Fibroblast of lung (primary cell): ENCODE measurements around the gene CDCA7.

Experiments
- EZH2 ChIP-seq: IDR thresholded peaks from 2 replicates; pipeline ENCODE4 v1.5.1; 2012; ENCODE audit warnings: low read length, control low read depth, mild to moderate bottlenecking; ENCODE audit errors: missing control alignments
- TF ChIP-seq, protein P1 (sequence below), 2 donors: IDR thresholded peaks in 1 of 2; conservative IDR thresholded peaks in 1 of 2; 1 replicate in 1 of 2; 2 replicates in 1 of 2; pipeline ENCODE4 v1.5.1; 2011 to 2012; ENCODE audit warnings: low read length in 2 of 2, control low read depth in 1 of 2, inconsistent platforms in 1 of 2, low read depth in 1 of 2, mild to moderate bottlenecking in 1 of 2

DNA sequence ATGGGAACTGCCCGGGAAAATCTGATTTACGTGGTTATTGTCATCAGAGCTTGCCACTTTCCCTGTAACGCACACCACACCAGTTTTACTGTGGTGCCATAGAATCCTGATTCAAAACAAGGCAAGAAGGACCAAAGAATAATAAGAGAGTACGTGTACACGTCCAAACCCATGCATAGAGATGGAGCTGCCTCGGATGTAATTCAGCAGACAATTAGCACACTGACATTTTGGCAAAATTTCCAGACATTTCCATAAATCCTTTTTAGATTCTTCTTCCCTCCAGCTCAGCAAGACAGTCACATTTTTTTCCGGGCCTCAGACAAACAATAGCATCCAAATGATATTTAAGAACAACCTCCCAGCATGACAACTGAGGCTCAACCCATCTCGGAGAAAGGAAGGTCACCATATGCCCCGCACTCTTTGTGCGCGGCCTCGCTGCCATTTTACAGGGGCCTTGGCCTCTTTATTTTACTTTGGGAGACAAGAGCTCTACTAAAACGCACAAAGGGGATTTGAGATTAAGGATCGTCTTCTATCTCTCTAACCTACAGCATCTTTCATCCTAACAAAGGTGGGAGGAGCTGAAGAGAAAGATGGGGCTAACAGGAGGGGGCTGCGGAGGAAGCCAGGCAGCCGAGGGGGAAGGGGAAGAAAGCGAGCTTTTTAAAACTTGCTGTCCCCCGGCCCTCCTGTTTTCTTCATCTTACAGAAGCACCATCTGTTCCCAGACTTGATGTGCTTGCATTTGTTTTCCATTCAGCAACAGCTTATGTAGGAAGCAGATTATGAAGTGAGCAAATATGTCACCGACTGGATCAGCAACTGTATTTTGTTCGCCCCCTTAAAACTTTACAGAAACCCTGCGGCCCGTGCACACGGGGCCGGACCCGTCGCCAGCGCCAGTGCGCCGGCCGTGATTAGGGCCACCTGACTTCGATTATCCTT lies 61.0 kb downstream of the CDCA7 start:
- TF ChIP-seq, protein P1, sequence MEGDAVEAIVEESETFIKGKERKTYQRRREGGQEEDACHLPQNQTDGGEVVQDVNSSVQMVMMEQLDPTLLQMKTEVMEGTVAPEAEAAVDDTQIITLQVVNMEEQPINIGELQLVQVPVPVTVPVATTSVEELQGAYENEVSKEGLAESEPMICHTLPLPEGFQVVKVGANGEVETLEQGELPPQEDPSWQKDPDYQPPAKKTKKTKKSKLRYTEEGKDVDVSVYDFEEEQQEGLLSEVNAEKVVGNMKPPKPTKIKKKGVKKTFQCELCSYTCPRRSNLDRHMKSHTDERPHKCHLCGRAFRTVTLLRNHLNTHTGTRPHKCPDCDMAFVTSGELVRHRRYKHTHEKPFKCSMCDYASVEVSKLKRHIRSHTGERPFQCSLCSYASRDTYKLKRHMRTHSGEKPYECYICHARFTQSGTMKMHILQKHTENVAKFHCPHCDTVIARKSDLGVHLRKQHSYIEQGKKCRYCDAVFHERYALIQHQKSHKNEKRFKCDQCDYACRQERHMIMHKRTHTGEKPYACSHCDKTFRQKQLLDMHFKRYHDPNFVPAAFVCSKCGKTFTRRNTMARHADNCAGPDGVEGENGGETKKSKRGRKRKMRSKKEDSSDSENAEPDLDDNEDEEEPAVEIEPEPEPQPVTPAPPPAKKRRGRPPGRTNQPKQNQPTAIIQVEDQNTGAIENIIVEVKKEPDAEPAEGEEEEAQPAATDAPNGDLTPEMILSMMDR (conservative IDR thresholded peaks at IDR 0.05 in 1 of 2, IDR thresholded peaks at IDR 0.05 in 1 of 2; ENCODE audit: low read depth in 1 of 2, low read length in 2 of 2) = no peak
- TF ChIP-seq EZH2 = no peak
